Neural crest cell (in vitro differentiated cells): ENCODE data around the gene DNAJC17. TPM values are rescaled to one million over a fixed set of nuclear protein-coding genes. Genes with fewer than 3 reads are reported as not detected.

Source experiments
- DNase-seq: peaks from one replicate; pipeline ENCODE4 v3.0.0; 2021; ENCODE audit warnings: low read depth, mixed read lengths, low spot score
- H3K27ac Mint-ChIP-seq: one replicate; pipeline ENCODE4 v1.8.0; 2021; ENCODE audit warnings: mild to moderate bottlenecking, mixed read lengths; ENCODE audit not compliant: unreplicated experiment
- H3K27me3 Mint-ChIP-seq: 2 replicates; pipeline ENCODE4 v1.8.0; 2021; ENCODE audit warnings: low read depth, mild to moderate bottlenecking, mixed read lengths
- H3K36me3 Mint-ChIP-seq: 2 replicates; pipeline ENCODE4 v1.8.0; 2021; ENCODE audit warnings: low read depth, mild to moderate bottlenecking, mixed read lengths
- H3K4me1 Mint-ChIP-seq: 2 replicates; pipeline ENCODE4 v1.8.0; 2021; ENCODE audit warnings: mixed read lengths
- H3K4me3 Mint-ChIP-seq: one replicate; pipeline ENCODE4 v1.8.0; 2021; ENCODE audit warnings: mild to moderate bottlenecking, mixed read lengths
- H3K9me3 Mint-ChIP-seq: 2 replicates; pipeline ENCODE4 v1.8.0; 2021; ENCODE audit warnings: mixed read lengths
- long read RNA-seq: library from polyadenylated mRNA; unstranded; transcript quantifications from one replicate; pipeline ENCODE4 v2.0.0, GENCODE V29; 2020
- total RNA-seq: library from RNA; stranded (reverse); gene quantifications from 2 replicates; pipeline ENCODE4 v1.2.1, GENCODE V29; 2021
- TF ChIP-seq, protein P1 (sequence below): fragments of 200-600 bp; sonication (generic); conservative IDR thresholded peaks from 2 replicates; pipeline ENCODE4 v1.5.0; 2021; ENCODE audit warnings: antibody characterized with exemption, mild to moderate bottlenecking

The DNAJC17 gene, protein sequence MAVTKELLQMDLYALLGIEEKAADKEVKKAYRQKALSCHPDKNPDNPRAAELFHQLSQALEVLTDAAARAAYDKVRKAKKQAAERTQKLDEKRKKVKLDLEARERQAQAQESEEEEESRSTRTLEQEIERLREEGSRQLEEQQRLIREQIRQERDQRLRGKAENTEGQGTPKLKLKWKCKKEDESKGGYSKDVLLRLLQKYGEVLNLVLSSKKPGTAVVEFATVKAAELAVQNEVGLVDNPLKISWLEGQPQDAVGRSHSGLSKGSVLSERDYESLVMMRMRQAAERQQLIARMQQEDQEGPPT
- total RNA-seq: 39.3 and 44.5 TPM in 2 replicates
- long read RNA-seq, transcript DNAJC17-201 (11 exons, 3,731 nt): major isoform, 8 of 18 reads
- long read RNA-seq, partial matches to known transcripts: 4 of 18 reads
- long read RNA-seq, other reads (novel, unspliced or antisense): 6 of 18 reads

DNA sequence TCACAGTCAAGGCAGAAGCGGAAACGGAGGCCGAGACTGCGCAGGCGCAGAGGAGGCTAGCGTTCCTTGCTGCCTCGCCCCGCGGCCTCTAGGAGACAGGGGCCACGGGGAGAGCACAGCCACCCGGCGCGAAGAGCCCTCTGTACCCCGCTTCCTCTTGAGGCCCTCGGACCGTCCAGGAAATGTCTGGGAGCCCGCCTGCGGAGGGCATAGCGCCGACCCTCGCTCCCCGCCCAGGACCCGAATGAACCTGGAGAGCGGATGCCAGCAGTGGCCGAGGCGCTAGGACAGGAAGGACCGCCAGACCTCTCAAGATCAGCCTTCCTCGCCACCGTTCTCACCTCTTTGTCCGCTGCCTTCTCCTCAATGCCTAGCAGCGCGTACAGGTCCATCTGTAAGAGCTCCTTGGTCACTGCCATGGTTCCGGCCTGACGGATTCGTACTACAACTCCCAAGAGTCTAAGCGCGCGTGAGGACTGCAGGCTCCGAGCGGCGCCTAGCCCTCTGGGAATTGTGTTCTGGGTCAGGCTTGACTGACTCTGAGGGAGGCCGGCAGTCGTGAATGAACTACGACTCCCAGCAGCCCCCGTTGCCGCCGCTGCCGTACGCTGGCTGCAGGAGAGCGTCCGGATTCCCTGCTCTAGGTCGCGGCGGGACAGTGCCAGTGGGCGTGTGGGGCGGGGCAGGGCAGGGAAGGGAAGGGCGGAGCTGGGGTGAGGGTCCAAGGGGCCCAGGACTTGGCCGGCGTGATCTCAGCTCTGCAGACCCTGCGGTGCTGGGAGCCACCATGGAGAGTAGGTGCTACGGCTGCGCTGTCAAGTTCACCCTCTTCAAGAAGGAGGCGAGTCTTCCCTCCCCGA is at the start of gene DNAJC17, which contains the start of gene ZFYVE19:
TSS of gene DNAJC17 (minus strand) at position 446 of the 860 bp plus-strand sequence. CDS start at position 419, 27 bp downstream.
TSS of gene ZFYVE19 (plus strand) at position 62 of the 860 bp plus-strand sequence. CDS start at position 563, 501 bp downstream.
- Mint-ChIP-seq H3K27ac (peak within 1 kb of the TSS; percentile 97), H3K4me3 (peak within 1 kb of the TSS; percentile 93), H3K4me1 (peaks cover 23% of the 10 kb centered on the region), H3K9me3 (no peaks in the 10 kb centered on the region), H3K27me3 (no peaks in the 10 kb centered on the region), H3K36me3 (no peaks in the 10 kb centered on the region)
- DNase-seq: peak; percentile 89
- TF ChIP-seq, protein P1, sequence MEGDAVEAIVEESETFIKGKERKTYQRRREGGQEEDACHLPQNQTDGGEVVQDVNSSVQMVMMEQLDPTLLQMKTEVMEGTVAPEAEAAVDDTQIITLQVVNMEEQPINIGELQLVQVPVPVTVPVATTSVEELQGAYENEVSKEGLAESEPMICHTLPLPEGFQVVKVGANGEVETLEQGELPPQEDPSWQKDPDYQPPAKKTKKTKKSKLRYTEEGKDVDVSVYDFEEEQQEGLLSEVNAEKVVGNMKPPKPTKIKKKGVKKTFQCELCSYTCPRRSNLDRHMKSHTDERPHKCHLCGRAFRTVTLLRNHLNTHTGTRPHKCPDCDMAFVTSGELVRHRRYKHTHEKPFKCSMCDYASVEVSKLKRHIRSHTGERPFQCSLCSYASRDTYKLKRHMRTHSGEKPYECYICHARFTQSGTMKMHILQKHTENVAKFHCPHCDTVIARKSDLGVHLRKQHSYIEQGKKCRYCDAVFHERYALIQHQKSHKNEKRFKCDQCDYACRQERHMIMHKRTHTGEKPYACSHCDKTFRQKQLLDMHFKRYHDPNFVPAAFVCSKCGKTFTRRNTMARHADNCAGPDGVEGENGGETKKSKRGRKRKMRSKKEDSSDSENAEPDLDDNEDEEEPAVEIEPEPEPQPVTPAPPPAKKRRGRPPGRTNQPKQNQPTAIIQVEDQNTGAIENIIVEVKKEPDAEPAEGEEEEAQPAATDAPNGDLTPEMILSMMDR: peak; percentile 30

DNA sequence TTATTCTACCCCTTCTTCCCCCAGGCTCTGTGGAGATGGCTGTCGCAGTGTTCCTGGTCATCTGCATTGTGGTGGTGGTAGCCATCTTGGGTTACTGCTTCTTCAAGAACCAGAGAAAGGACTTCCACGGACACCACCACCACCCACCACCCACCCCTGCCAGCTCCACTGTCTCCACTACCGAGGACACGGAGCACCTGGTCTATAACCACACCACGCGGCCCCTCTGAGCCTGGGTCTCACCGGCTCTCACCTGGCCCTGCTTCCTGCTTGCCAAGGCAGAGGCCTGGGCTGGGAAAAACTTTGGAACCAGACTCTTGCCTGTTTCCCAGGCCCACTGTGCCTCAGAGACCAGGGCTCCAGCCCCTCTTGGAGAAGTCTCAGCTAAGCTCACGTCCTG is 49.5 kb upstream of the DNAJC17 start:
- H3K27me3 Mint-ChIP-seq: peaks cover 6% of the 10 kb centered on the region
- no peaks in the 10 kb centered on the region for H3K9me3 Mint-ChIP-seq
- H3K27ac Mint-ChIP-seq: no peak overlapping the region
- peaks cover 5% of the 10 kb centered on the region for H3K4me1 Mint-ChIP-seq
- no peaks in the 10 kb centered on the region for H3K36me3 Mint-ChIP-seq
- TF ChIP-seq, protein P1: no peak
- H3K4me3 Mint-ChIP-seq: no peak overlapping the region
- no peak for DNase-seq

DNA sequence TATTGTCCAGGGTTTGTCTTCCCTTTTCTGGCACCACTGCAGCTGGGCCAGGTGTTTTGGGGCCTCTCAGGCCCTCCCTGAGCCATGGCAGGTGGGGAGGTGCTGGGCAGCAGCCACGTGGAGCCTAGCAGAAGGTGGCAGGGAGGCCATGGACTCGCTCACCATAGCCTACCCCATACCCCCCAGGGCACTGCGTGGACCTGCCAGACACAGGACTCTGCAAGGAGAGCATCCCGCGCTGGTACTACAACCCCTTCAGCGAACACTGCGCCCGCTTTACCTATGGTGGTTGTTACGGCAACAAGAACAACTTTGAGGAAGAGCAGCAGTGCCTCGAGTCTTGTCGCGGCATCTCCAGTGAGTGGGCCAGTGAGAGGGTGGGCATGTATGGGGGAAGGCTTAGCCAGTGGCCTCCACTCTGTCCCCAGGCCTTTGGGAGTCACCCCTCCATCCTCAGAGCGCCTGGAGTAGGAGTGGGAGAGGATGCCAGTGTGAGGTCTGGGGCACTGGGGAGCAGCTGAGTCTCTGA is 48.5 kb upstream of the DNAJC17 start:
- peaks cover 5% of the 10 kb centered on the region for H3K4me1 Mint-ChIP-seq
- no peaks in the 10 kb centered on the region for H3K36me3 Mint-ChIP-seq
- DNase-seq: no peak
- H3K9me3 Mint-ChIP-seq: no peaks in the 10 kb centered on the region
- TF ChIP-seq, protein P1: no peak
- peaks cover 6% of the 10 kb centered on the region for H3K27me3 Mint-ChIP-seq
- no peak overlapping the region for H3K27ac Mint-ChIP-seq
- no peak overlapping the region for H3K4me3 Mint-ChIP-seq

DNA sequence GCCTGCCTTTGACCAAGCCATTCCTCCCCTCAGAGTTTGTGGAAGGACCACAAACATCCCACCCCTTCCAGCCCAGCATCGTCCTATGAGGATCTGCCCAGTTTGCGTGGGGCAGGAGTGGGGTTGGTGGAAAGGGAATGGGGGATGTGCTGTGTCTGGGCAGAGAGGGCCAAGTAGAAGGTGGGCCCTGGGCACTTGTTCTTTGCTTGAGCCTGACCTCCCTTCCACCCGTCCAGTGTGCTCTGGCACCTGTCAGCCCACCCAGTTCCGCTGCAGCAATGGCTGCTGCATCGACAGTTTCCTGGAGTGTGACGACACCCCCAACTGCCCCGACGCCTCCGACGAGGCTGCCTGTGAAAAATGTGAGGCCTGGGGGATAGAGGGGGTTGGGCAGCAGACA is 46.9 kb upstream of the DNAJC17 start:
- Mint-ChIP-seq H3K4me1 (peaks cover 5% of the 10 kb centered on the region), H3K36me3 (no peaks in the 10 kb centered on the region), H3K27ac (no peak overlapping the region), H3K27me3 (peaks cover 9% of the 10 kb centered on the region), H3K9me3 (no peaks in the 10 kb centered on the region), H3K4me3 (no peak overlapping the region)
- TF ChIP-seq, protein P1: no peak
- no peak for DNase-seq

DNA sequence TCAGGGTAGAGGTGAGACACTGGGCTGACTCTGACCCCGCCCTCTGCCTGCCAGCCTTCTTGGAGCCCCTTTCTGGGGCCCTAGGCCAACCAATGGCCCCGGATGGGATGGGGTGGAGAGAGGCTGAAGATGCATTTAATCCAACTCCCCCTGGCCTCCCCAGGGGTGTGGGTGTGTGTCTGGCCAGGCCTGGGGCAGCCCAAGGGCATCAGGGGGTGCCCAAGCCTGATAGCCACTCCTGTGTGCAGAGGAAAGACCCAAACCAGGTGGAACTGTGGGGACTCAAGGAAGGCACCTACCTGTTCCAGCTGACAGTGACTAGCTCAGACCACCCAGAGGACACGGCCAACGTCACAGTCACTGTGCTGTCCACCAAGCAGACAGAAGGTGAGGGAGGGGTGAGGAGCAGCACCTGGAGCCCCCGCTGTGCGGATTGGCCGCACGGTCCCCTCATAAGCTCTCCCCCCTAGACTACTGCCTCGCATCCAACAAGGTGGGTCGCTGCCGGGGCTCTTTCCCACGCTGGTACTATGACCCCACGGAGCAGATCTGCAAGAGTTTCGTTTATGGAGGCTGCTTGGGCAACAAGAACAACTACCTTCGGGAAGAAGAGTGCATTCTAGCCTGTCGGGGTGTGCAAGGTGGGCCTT is 46.1 kb upstream of the DNAJC17 start:
- TF ChIP-seq, protein P1: no peak
- Mint-ChIP-seq H3K4me3 (no peak overlapping the region), H3K9me3 (no peaks in the 10 kb centered on the region), H3K36me3 (no peaks in the 10 kb centered on the region), H3K27me3 (peaks cover 8% of the 10 kb centered on the region), H3K4me1 (peaks cover 5% of the 10 kb centered on the region), H3K27ac (no peak overlapping the region)
- no peak for DNase-seq
